Colonic mucosa (tissue), 4 donors: ENCODE results near the gene FUCA2. TPM values are rescaled to one million over a fixed set of nuclear protein-coding genes. Genes with fewer than 3 reads are reported as not detected.

Source experiments
- DNase-seq: peaks from one replicate; pipeline ENCODE4 v3.0.0-alpha.2; 2020
- H3K27ac ChIP-seq: fragments of 200-600 bp; one replicate; pipeline ENCODE4 v1.8.0; 2021
- H3K27me3 ChIP-seq: fragments of 200-600 bp; one replicate; pipeline ENCODE4 v1.8.0; 2021
- H3K36me3 ChIP-seq: fragments of 200-600 bp; one replicate; pipeline ENCODE4 v1.8.0; 2021
- H3K4me1 ChIP-seq: fragments of 200-600 bp; one replicate; pipeline ENCODE4 v1.8.0; 2021; ENCODE audit warnings: mild to moderate bottlenecking
- H3K4me3 ChIP-seq: fragments of 200-600 bp; one replicate; pipeline ENCODE4 v1.8.0; 2021
- H3K9ac ChIP-seq, 2 donors: one replicate each; pipeline ENCODE4 v1.7.0; 2013; ENCODE audit warnings: control low read depth in 2 of 2, low read depth in 2 of 2, low read length in 2 of 2
- H3K9me3 ChIP-seq: fragments of 200-600 bp; one replicate; pipeline ENCODE4 v1.8.0; 2021
- intact Hi-C: fragments of 100-400 bp; cut with DNase I; formaldehyde crosslinking; loops from one replicate; pipeline ENCODE4 v1.14.1; 2022
- total RNA-seq, 2 donors: library from RNA; stranded (reverse); fragmentation: NEBNext Ultra II Directional in 1 of 2; extraction: Animal tissue kit (Norgen Biotek cat#: 25700) in 1 of 2; gene quantifications; one replicate each; pipeline ENCODE4 v1.2.1, GENCODE V29; 2021
- TF ChIP-seq, protein P1 (sequence below): fragments of 200-600 bp; IDR thresholded peaks from one replicate; pipeline ENCODE4 v1.8.0; 2022; ENCODE audit warnings: antibody characterized with exemption, mild to moderate bottlenecking
- donor health status: healthy.
- donor health status: DM: no; HTN: no; CAD: no.
- donor health status: DM: no; HTN: no; CAD: no.

FUCA2 gene
- total RNA-seq, 2 donors from 2014 or later, result 72.2 to 93.1 TPM

DNA sequence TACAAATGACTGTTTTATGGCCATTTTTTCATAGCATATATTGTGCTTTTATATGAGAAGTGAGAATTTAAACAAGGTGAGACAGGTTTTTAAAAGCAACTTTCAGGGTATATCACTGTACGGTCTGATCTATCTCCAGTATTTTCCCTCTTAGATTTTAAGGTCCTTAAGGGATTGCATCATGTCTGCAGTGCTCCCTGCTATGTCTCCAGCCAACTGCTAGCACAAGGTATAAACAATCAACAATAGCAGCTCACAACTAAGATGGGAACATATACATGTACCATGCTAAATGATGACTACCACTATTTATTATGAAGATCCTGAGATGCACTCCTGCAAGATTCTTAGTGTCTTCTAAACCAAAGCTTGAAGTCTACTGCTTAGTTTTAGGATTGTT, 7.2 kb downstream of the FUCA2 start:
- DNase-seq, result no peak
- no peaks in the 10 kb centered on the region for H3K4me1 ChIP-seq
- peaks cover 5% of the 10 kb centered on the region for H3K36me3 ChIP-seq
- H3K9ac ChIP-seq, result no peak overlapping the region
- no peak overlapping the region for H3K27ac ChIP-seq
- no peak overlapping the region for H3K4me3 ChIP-seq
- no peaks in the 10 kb centered on the region for H3K9me3 ChIP-seq
- TF ChIP-seq, protein P1, sequence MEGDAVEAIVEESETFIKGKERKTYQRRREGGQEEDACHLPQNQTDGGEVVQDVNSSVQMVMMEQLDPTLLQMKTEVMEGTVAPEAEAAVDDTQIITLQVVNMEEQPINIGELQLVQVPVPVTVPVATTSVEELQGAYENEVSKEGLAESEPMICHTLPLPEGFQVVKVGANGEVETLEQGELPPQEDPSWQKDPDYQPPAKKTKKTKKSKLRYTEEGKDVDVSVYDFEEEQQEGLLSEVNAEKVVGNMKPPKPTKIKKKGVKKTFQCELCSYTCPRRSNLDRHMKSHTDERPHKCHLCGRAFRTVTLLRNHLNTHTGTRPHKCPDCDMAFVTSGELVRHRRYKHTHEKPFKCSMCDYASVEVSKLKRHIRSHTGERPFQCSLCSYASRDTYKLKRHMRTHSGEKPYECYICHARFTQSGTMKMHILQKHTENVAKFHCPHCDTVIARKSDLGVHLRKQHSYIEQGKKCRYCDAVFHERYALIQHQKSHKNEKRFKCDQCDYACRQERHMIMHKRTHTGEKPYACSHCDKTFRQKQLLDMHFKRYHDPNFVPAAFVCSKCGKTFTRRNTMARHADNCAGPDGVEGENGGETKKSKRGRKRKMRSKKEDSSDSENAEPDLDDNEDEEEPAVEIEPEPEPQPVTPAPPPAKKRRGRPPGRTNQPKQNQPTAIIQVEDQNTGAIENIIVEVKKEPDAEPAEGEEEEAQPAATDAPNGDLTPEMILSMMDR, result no peak
- intact Hi-C loops, result no loop called here
- no peaks in the 10 kb centered on the region for H3K27me3 ChIP-seq

DNA sequence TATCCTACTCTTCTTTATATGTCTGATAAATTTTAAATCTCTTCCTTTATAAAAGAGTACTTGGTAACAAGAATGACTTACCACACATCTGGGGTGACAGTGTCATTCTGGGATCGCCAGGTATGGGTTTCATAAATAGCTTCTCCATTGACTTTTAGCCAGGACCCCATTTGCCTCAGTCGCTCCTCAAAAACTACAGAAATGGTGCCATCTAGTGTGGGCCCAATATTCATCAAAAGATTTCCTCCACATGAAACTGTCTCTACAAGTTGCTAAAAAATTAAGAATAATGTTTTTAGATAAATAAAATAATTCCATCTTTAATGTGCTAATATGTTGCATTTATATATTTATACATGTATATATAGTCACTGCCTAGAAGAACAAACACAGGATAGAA, 9.7 kb downstream of the FUCA2 start:
- no peak overlapping the region for H3K27ac ChIP-seq
- no peaks in the 10 kb centered on the region for H3K4me1 ChIP-seq
- TF ChIP-seq, protein P1, result no peak
- H3K27me3 ChIP-seq, result no peaks in the 10 kb centered on the region
- no peak for DNase-seq
- H3K36me3 ChIP-seq, result peaks cover 5% of the 10 kb centered on the region
- intact Hi-C loops, result no loop called here
- H3K9me3 ChIP-seq, result no peaks in the 10 kb centered on the region
- H3K4me3 ChIP-seq, result no peak overlapping the region
- no peak overlapping the region for H3K9ac ChIP-seq

DNA sequence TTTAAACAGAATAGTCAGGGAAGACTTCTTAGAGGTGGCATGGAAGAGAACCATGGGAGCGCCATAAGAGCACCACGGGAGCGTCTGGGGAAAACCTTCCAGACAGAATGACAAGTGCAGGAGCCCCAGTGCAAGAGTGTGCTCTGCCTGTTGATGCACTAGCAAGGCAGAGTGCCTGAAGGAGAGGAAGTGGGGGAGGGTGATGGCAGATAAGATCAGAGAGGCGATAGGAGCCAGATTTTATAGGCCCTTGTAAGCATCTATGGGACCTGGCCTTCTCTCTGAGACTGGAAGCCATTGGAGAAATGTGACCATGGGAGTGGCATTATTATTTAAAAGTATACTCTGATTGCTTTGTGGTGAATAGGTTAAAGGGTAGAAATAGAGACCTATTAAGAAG, 13.1 kb downstream of the FUCA2 start:
- Histone ChIP-seq H3K9ac (no peak overlapping the region), H3K27me3 (no peaks in the 10 kb centered on the region), H3K4me1 (no peaks in the 10 kb centered on the region), H3K27ac (no peak overlapping the region), H3K4me3 (no peak overlapping the region), H3K36me3 (peaks cover 5% of the 10 kb centered on the region), H3K9me3 (no peaks in the 10 kb centered on the region)
- intact Hi-C loops, result no loop called here
- DNase-seq, result no peak
- TF ChIP-seq, protein P1, result no peak

DNA sequence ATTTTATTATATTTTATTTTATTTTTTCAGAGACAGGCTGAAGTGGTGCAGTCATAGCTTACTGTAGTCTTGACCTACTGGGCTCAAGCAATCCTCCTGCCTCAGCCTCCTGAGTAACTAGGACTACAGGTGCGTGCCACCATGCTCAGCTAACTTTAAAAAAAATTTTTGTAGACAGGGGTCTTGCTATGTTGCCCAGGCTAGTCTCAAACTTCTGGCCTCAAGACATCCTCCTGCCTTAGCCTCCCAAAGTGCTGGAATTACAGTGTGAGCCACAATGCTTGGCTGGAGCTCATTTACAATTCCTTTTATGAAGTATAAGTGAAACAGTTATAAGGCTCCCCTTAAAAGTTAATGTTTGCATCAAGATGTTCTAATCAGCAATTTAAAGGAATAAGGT, 14.5 kb downstream of the FUCA2 start:
- no peak overlapping the region for H3K27ac ChIP-seq
- TF ChIP-seq, protein P1, result no peak
- no peaks in the 10 kb centered on the region for H3K9me3 ChIP-seq
- no peaks in the 10 kb centered on the region for H3K4me1 ChIP-seq
- H3K9ac ChIP-seq, result no peak overlapping the region
- H3K27me3 ChIP-seq, result no peaks in the 10 kb centered on the region
- intact Hi-C loops, result no loop called here
- H3K4me3 ChIP-seq, result no peak overlapping the region
- peaks cover 5% of the 10 kb centered on the region for H3K36me3 ChIP-seq
- DNase-seq, result no peak

DNA sequence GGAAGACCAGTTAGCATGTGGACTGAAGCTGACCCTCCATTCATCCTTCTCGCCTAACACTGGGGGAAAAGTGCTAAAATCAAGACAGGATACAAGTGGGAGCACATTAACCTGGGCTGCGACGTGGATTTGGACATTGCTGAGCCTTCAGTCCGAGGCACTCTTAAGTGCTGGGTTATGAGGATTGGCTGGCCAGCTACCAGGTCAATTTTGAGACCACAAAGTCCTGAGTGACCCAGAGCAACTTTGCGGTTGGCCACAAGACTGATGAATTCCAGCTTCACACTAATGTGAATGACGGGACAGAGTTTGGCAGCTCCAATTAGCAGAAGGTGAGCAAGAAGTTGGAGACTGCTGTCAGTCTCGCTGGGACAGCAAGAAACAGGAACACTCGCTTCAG, 20.7 kb downstream of the FUCA2 start:
- DNase-seq, result no peak
- TF ChIP-seq, protein P1, result no peak
- H3K9ac ChIP-seq, result no peak overlapping the region
- H3K36me3 ChIP-seq, result no peaks in the 10 kb centered on the region
- H3K9me3 ChIP-seq, result no peaks in the 10 kb centered on the region
- no peaks in the 10 kb centered on the region for H3K27me3 ChIP-seq
- no peak overlapping the region for H3K27ac ChIP-seq
- intact Hi-C loops, result no loop called here
- no peak overlapping the region for H3K4me3 ChIP-seq
- no peaks in the 10 kb centered on the region for H3K4me1 ChIP-seq

DNA sequence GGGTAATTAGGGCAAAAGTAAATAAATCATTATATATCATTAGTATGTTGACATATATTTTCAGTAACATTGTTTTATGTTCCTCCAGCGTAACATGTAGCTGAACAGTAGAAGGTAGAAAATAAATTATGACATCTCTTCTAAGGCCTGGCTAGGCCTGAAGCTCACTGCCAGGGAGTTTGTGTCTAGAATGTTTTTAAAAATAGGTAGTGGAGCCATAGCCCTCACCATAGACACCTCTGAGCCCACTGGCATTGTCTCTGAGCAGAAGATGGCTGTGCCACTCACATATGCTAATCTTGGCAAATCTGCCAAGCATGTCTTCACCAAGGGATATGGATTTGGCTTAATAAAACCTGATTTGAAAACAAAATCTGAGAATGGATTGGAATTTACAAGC, 21.3 kb downstream of the FUCA2 start:
- Histone ChIP-seq H3K27ac (no peak overlapping the region), H3K9me3 (no peaks in the 10 kb centered on the region), H3K4me3 (no peak overlapping the region), H3K4me1 (no peaks in the 10 kb centered on the region), H3K27me3 (no peaks in the 10 kb centered on the region), H3K9ac (no peak overlapping the region), H3K36me3 (no peaks in the 10 kb centered on the region)
- intact Hi-C loops, result no loop called here
- DNase-seq, result no peak
- TF ChIP-seq, protein P1, result no peak
